ENCODE data around the gene F2R.
"Not testable (repeated sequence)": the region's sequence is repeated elsewhere in the genome, so short reads cannot be mapped to it uniquely, and the experiment has no call there.

Gene F2R

DNA sequence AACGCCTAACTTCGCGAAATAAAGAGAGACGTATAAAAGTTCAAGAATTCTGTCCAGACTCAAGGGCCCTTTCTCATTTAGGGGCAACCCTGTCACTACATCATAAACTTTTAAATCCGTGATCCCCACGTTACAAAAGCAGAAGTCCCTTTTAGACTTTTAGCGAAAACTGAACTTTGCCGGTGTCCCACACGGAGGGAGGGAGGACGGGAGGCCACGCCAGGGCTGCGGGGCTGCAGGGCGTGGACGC is 515 bp upstream of the F2R start:
- intact Hi-C loops (cut with DNase I) = no loop called here
- no peak for DNase-seq

DNA sequence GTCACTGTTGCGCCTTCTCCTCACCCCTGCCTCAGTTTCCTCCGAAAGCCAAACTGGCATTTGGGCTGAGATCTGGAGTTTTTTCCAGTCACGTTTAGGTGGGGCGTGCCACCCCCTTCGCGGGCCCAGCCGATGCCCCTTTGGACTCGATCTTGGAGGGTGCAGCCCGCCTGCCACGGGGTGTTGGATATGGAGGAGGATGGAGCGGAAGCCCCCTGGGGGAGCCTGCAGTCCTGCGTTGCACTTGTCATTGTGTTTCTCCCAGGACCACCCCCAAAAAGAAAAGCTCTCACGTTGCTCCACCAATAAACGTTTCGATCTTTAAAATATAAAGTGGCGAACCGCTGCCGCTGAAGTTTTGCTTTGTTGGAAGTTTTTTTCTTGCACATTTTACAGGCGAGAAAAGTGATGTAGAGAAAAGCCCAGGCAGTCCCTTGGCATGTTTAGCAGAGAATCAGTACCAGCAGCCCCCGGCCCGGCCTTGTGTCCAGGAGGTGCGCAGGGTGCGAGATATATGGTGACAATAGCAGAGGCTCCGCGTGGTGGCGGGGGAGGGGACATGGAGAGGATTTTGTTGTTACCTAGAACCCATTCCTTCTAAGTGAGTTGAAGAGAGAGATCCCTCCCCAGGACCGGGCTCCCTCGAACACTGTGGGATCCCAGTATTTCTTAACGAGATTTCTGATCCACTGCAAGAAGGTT is 681 bp downstream of the F2R start:
- intact Hi-C loops (cut with DNase I) = no loop called here

GRCh38 chr5:76717222-76718083 is 1.5 kb downstream of the F2R start:
- intact Hi-C loops (cut with DNase I) = no loop called here

More for the DNA sequence above, 681 bp downstream of the F2R start:
- no peak for DNase-seq

GRCh38 chr5:76718381-76718832 is 2.5 kb downstream of the F2R start:
- no peak for DNase-seq
- intact Hi-C loops (cut with DNase I) = no loop called here

More at GRCh38 chr5:76717222-76718083, 1.5 kb downstream of the F2R start:
- DNase-seq = no peak

- no peak for DNase-seq
- intact Hi-C loops (cut with DNase I) = no loop called here
Measured at GRCh38 chr5:76718880-76719279, 3.0 kb downstream of the F2R start.

DNA sequence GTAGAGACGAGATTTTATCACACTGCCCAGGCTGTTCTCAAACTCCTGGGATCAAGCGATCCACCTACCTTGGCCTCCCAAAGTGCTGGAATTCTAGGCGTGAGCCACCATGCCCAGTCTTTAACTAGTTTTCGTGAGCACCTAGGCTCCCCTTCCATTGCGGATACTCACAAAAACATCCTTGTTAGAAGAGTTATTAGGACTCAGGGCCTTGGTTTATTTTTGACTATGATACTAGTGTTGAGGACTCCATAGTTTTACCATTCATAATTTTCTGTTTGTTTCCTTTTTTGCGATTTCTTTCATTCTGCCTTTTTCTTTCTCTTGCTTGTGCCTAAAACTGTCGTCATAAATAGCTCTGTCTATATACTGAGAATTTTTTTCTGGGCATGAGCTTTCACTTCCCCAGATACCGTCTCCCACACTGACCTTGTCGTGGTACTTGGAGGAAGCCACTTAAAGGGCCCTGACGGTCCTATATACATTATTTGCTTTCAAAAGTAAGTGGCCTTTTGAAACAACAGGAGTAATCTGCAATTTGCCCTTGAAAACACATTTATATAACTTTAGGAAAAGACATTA is 5.2 kb downstream of the F2R start:
- DNase-seq = no peak
- intact Hi-C loops (cut with DNase I) = no loop called here

DNA sequence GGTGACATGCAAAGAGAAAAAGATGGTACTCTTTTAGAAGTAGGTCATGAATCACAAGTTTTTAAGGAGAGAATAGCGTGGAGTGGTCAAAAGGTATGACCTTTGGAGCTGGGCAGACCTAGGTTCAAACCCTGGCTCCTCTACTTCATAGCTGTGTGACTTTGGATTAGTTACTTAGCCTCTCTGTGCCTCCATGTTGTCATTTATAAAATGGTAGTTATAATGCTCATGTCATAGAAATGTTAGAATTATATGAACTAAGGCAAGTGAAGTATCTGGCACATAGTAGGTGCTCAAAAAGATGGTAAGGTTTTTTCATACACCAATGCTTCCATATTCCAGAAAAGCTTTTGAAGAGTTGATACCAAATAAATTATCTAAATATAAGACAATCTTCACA is 7.3 kb downstream of the F2R start:
- intact Hi-C loops (cut with DNase I) = no loop called here
- DNase-seq = no peak

GRCh38 chr5:76723906-76724305 is 8.0 kb downstream of the F2R start:
- intact Hi-C loops (cut with DNase I) = no loop called here
- no peak for DNase-seq

DNA sequence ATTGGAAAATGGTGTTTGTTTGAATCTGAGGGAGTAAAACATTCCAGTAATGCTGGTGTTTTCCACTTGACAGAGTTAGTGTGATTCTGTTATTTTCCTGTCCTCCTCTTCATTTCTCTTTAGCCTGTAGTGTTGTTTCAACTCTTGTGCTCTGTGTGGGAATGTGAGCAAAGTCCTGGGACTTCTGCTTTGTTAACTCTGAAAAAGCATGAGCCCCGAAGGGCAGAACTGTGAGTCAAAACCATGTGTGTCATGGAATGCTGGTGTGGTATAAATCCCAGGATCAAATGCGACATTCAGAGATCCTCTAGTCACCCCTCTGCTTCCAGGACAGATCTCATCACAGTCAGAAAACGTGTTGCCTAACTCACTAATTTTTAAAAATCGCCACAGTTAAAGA is 8.9 kb downstream of the F2R start:
- no peak for DNase-seq
- intact Hi-C loops (cut with DNase I) = no loop called here

GRCh38 chr5:76728965-76729364 is 13.0 kb downstream of the F2R start:
- no peak for DNase-seq
- intact Hi-C loops (cut with DNase I) = no loop called here

DNA sequence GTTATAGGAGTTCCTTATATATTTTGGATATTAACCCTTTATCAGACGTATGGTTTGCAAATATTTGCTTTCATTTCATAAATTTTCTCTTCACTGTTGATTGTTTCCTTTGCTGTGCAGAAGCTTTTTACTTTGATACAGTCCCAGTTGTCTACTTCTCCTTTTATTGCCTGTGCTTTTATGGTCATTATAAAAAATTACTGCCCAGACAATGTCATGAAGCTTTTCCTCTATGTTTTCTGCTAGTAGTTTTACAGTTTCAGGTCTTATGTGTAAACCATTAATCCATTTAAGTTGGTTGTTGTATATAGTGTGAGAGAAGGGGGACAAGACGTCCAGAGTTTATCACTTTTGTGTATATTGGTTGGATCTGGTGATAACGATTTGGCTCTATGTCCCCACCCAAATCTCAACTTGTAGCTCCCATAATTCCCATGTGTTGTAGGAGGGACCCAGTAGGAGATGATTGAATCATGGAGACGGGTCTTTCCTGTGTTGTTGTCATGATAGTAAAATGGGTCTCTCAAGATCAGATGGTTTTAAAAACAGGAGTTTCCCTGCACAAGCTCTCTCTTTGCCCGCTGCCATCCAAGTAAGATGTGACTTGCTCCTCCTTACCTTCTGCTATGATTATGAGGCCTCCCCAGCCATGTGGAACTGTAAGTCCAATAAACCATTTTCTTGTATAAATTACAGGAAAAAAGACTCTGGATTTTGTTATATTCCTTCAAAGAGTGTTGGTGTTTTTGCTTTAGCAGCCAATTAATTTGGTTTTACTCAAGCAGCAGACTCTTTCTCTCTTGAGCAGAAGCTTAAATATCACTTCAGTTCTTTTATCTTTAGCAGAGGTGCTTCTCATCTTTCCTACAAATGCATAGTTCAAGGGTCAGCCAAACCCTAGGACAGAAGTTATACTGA is 13.7 kb downstream of the F2R start:
- no peak for DNase-seq
- intact Hi-C loops (cut with DNase I) = no loop called here

GRCh38 chr5:76732405-76733048 is 16.6 kb downstream of the F2R start:
- intact Hi-C loops (cut with DNase I) = no loop called here
- DNase-seq = no peak

DNA sequence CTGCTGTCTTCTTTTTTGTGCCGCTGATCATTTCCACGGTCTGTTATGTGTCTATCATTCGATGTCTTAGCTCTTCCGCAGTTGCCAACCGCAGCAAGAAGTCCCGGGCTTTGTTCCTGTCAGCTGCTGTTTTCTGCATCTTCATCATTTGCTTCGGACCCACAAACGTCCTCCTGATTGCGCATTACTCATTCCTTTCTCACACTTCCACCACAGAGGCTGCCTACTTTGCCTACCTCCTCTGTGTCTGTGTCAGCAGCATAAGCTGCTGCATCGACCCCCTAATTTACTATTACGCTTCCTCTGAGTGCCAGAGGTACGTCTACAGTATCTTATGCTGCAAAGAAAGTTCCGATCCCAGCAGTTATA is 17.1 kb downstream of the F2R start:
- no peak for DNase-seq
- intact Hi-C loops (cut with DNase I) = no loop called here

- no peak for DNase-seq
- intact Hi-C loops (cut with DNase I) = no loop called here
Measured at GRCh38 chr5:76735762-76736545, 20.0 kb downstream of the F2R start.

DNA sequence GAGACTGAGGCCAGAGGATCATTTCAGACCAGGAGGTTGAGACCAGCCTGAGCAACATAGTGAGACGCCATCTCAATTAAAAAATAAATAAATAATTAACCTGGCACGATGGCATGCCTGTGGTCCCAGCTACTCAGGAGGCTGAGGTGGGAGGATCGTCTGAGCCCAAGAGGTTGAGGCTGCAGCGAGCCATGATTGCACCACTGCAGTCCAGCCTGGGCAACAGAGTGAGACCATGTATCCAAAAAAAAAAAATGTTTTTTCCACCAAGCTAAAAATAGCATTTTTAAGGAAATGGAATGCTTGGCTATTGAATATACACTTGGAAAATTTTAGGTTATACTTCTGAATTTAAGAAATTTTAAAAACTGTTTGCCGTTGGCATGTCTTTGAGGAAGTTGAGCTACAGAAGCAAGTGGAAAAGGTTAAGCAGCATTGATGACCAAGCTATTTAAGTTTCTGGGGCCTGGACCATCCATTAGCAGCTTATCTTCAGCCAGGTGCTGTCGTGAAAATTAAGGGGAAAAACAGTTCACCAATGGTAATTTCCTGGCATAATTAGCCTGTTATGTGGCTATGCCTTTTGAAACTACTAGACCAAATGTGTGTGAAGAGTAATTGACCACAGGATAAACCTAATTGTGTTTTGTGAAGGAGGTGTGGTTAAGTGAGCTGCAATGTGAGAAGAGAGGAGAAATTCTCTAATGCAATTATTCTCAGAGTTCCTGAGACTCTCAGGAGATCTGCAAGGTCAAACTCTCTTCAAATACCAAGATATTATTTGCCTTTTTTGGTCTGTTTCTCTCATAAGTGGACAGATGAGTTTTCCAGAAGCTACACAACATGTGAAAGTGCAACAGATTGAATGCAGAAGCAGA is 21.0 kb downstream of the F2R start:
- no peak for DNase-seq
- intact Hi-C loops (cut with DNase I) = no loop called here

DNA sequence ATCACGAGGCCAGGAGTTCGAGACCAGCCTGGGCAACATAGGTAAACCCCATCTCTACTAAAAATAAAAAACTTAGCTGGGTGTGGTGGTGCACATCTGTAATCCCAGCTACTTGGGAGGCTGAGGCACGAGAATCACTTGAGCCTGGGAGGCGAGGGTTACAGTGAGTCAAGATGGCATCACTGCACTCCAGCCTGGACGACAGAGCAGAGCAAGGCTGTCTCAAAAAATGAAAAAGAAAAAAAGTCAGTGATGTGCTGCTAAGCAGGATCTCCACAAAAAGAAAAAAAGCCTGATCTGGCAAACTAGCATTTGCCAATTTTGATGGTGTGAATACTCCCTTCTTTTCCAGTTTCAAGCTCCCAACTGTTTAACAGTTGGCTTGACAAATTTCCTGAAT is 21.9 kb downstream of the F2R start:
- no peak for DNase-seq
- intact Hi-C loops (cut with DNase I) = no loop called here

DNA sequence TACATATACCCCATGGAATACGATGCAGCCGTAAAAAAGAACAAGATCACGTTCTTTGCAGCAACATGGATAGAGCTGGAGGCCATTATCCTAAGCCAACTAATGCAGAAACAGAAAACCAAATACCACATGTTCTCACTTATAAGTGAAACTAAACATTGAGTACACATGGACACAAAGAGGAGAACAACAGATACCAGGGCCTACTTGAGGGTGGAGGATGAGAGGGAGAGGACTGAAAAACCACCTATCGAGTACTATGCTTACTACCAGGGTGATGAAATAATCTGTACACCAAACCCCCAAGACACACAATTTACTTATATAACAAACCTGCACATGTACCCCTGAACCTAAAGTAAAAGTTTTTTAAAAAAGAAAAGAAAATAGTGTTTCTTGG is 25.6 kb downstream of the F2R start:
- intact Hi-C loops (cut with DNase I); DNase-seq: not testable (repeated sequence)

Measured in head of caudate nucleus (tissue), 42 donors.